Body of pancreas (tissue), 4 donors: ENCODE measurements around the gene AHCYL2. TPM values are rescaled to one million over a fixed set of nuclear protein-coding genes. Genes with fewer than 3 reads are reported as not detected.

Source experiments
- ATAC-seq: fragments of 150-250 bp; one replicate; pipeline ENCODE4 v1.9.1; 2016
- DNase-seq, 4 donors: peaks; one replicate each; pipeline ENCODE4 v3.0.0-alpha.2; 2019
- H3K27ac ChIP-seq, 4 donors: fragments of 200-600 bp; sonication (generic); 1 replicate in 3 of 4; 2 replicates in 1 of 4; pipeline versions ENCODE4 v1.5.1 to v1.6.1; 2016 to 2019; ENCODE audit warnings: mild to moderate bottlenecking in 1 of 4, mixed read lengths in 1 of 4, moderate library complexity in 1 of 4
- H3K27me3 ChIP-seq, 2 donors: fragments of 200-600 bp; sonication (generic); one replicate each; pipeline ENCODE4 v1.6.0; 2016; ENCODE audit warnings: mild to moderate bottlenecking in 1 of 2
- H3K36me3 ChIP-seq, 2 donors: fragments of 200-600 bp; sonication (generic); replicated peaks in 1 of 2; 2 replicates each; pipeline ENCODE4 v1.5.1; 2016; ENCODE audit warnings: low read depth in 2 of 2; ENCODE audit not compliant: insufficient read depth in 1 of 2
- H3K4me1 ChIP-seq: fragments of 200-600 bp; sonication (generic); one replicate; pipeline ENCODE4 v1.6.0; 2016
- H3K4me3 ChIP-seq, 2 donors: fragments of 200-600 bp; sonication (generic); 1 replicate in 1 of 2; 2 replicates in 1 of 2; pipeline ENCODE4 v1.5.1; 2016 to 2019
- H3K9me3 ChIP-seq, 3 donors: fragments of 200-600 bp; sonication (generic); 1 replicate in 2 of 3; 2 replicates in 1 of 3; pipeline ENCODE4 v1.5.1; 2016
- CTCF ChIP-seq, 7 experiments: fragments of 450-650 bp in 4 of 7; fragments of 200-600 bp in 3 of 7; sonication (generic) in 3 of 7; IDR thresholded peaks; one replicate each; pipeline ENCODE4 v1.5.1; 2016 to 2019; ENCODE audit warnings: antibody characterized with exemption in 7 of 7
- POLR2A ChIP-seq, 3 donors: fragments of 450-650 bp; IDR thresholded peaks; one replicate each; pipeline ENCODE4 v1.6.1; 2016; ENCODE audit warnings: antibody characterized with exemption in 3 of 3, mild to moderate bottlenecking in 2 of 3
- WGBS, 2 donors: methylation state at CpG; one replicate each; pipeline ENCODE4 v1.1.5; 2017; 5-methylcytosine and 5-hydroxymethylcytosine counted together
- intact Hi-C: fragments of 100-400 bp; cut with DNase I; formaldehyde crosslinking; loops from one replicate; pipeline ENCODE4 v1.15.1; 2023
- total RNA-seq, 2 donors: library from RNA; depleted of rRNA; stranded (reverse); fragments of >200 nt; gene quantifications; one replicate each; pipeline ENCODE4 v1.1.0, GENCODE V29; 2016

The AHCYL2 gene
- total RNA-seq, 2 donors from 2014 or later, result 9.3 to 51.4 TPM

GRCh38 chr7:129264534-129264933 is 39.7 kb downstream of the AHCYL2 start:
- TF ChIP-seq CTCF (IDR thresholded peaks at IDR 0.05), result no peak
- no peak for TF ChIP-seq POLR2A (IDR thresholded peaks at IDR 0.05)
- ATAC-seq (no peak), DNase-seq (no peak)
- H3K27ac ChIP-seq, result no peak overlapping the region
- no peaks in the 10 kb centered on the region for H3K9me3 ChIP-seq
- 63 to 69% methylated on average over 4 of the region's 4 CpGs for WGBS, 2 donors
- H3K36me3 ChIP-seq, result peaks cover 0 to 2% of the 10 kb centered on the region in 2 donors
- H3K27me3 ChIP-seq, result no peaks in the 10 kb centered on the region
- H3K4me3 ChIP-seq, result no peak overlapping the region
- intact Hi-C loops, result no loop called here
- no peaks in the 10 kb centered on the region for H3K4me1 ChIP-seq

GRCh38 chr7:129265328-129265727 is 40.5 kb downstream of the AHCYL2 start:
- ATAC-seq (no peak), DNase-seq (no peak)
- H3K27ac ChIP-seq, result no peak overlapping the region
- H3K27me3 ChIP-seq, result no peaks in the 10 kb centered on the region
- WGBS, 2 donors, result 58% methylated on average over 1 of the region's 1 CpG
- intact Hi-C loops, result no loop called here
- TF ChIP-seq POLR2A (IDR thresholded peaks at IDR 0.05) (no peak), CTCF (IDR thresholded peaks at IDR 0.05) (no peak)
- H3K9me3 ChIP-seq, result no peaks in the 10 kb centered on the region
- H3K4me1 ChIP-seq, result no peaks in the 10 kb centered on the region
- H3K4me3 ChIP-seq, result no peak overlapping the region
- H3K36me3 ChIP-seq, result peaks cover 0 to 2% of the 10 kb centered on the region in 2 donors

GRCh38 chr7:129266181-129266580 is 41.4 kb downstream of the AHCYL2 start:
- no peak overlapping the region for H3K4me3 ChIP-seq
- intact Hi-C loops, result no loop called here
- H3K4me1 ChIP-seq, result no peaks in the 10 kb centered on the region
- H3K27me3 ChIP-seq, result no peaks in the 10 kb centered on the region
- H3K36me3 ChIP-seq, result no peaks in the 10 kb centered on the region
- no peak for ATAC-seq
- no peaks in the 10 kb centered on the region for H3K9me3 ChIP-seq
- no peak overlapping the region for H3K27ac ChIP-seq
- no peak for TF ChIP-seq POLR2A (IDR thresholded peaks at IDR 0.05)
- no peak for TF ChIP-seq CTCF (IDR thresholded peaks at IDR 0.05)
- no peak for DNase-seq
- 90 to 97% methylated on average over 6 of the region's 6 CpGs for WGBS, 2 donors

GRCh38 chr7:129270077-129270476 is 45.2 kb downstream of the AHCYL2 start:
- Histone ChIP-seq H3K4me1 (peaks cover 5% of the 10 kb centered on the region), H3K4me3 (no peak overlapping the region), H3K9me3 (no peaks in the 10 kb centered on the region), H3K27me3 (no peaks in the 10 kb centered on the region), H3K36me3 (no peaks in the 10 kb centered on the region), H3K27ac (no peak overlapping the region)
- WGBS, 2 donors, result 76 to 81% methylated on average over 3 of the region's 3 CpGs
- DNase-seq, result no peak
- TF ChIP-seq POLR2A (IDR thresholded peaks at IDR 0.05), result no peak
- TF ChIP-seq CTCF (IDR thresholded peaks at IDR 0.05), result no peak
- intact Hi-C loops, result no loop called here
- no peak for ATAC-seq

GRCh38 chr7:129271500-129272355 is 46.9 kb downstream of the AHCYL2 start:
- ATAC-seq, result peak; percentile 91

More at GRCh38 chr7:129271500-129272355, 46.9 kb downstream of the AHCYL2 start:
- H3K4me1 ChIP-seq, result peaks cover 5% of the 10 kb centered on the region
- intact Hi-C loops, result no loop called here
- H3K27me3 ChIP-seq, result no peaks in the 10 kb centered on the region
- WGBS, 2 donors, result 42 to 46% methylated on average over 5 of the region's 5 CpGs
- no peak overlapping the region for H3K27ac ChIP-seq
- no peaks in the 10 kb centered on the region for H3K9me3 ChIP-seq
- no peak overlapping the region for H3K4me3 ChIP-seq
- TF ChIP-seq POLR2A (IDR thresholded peaks at IDR 0.05), result no peak
- TF ChIP-seq CTCF (IDR thresholded peaks at IDR 0.05), result peak; percentile 38 to 90 (median 84)
- peak; percentile 63 to 75 (median 66) for DNase-seq
- H3K36me3 ChIP-seq, result no peaks in the 10 kb centered on the region
